ENCODE results near the gene NRP2.

DNA sequence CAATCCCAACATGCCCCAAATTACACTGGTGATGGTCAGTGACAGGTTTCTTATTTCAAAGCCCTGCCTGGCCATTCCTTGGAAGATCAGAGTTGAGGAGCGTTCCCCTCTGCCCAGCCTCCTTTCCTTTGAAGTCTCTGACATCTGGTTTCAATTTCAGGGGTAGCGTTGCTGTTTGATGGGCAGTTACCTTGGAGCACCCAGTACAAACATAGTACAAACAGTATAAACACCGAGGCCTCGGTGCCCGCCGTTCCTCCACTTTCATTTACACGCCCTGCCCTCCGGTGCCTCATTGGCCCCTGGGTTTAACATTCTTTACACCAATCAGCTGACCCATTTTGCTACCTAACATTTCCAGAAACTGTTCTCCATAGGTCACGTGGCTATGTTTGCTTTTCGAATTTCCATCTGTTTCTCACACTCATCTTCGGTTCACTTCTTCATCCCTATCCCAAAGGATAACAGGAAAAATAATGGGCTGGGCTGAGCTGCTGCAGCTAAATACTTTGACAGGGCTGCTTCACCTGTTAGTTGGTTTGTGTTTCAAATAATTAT, 65.6 kb downstream of the NRP2 start:
- TF ChIP-seq, protein P1, sequence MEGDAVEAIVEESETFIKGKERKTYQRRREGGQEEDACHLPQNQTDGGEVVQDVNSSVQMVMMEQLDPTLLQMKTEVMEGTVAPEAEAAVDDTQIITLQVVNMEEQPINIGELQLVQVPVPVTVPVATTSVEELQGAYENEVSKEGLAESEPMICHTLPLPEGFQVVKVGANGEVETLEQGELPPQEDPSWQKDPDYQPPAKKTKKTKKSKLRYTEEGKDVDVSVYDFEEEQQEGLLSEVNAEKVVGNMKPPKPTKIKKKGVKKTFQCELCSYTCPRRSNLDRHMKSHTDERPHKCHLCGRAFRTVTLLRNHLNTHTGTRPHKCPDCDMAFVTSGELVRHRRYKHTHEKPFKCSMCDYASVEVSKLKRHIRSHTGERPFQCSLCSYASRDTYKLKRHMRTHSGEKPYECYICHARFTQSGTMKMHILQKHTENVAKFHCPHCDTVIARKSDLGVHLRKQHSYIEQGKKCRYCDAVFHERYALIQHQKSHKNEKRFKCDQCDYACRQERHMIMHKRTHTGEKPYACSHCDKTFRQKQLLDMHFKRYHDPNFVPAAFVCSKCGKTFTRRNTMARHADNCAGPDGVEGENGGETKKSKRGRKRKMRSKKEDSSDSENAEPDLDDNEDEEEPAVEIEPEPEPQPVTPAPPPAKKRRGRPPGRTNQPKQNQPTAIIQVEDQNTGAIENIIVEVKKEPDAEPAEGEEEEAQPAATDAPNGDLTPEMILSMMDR (conservative IDR thresholded peaks at IDR 0.05 in 1 of 2, IDR thresholded peaks at IDR 0.05 in 1 of 2; ENCODE audit: extremely low read depth in 1 of 2, insufficient read depth in 1 of 2, low read depth in 1 of 2, low read length in 2 of 2): no peak
- TF ChIP-seq EZH2 (IDR thresholded peaks at IDR 0.05; ENCODE audit: borderline replicate concordance, low read length): no peak

Measured in mammary epithelial cell (primary cell).